Globus pallidus (tissue), 1 donor: ENCODE results near the gene ATG3.
A peak's percentile ranks its signal among the peaks of the same experiment; 100 is the strongest.
"Not testable (repeated sequence)": the region's sequence is repeated elsewhere in the genome, so short reads cannot be mapped to it uniquely, and the experiment has no call there.

ENCODE experiments used
- DNase-seq: peaks from one replicate; pipeline ENCODE4 v3.0.0-alpha.2; 2015; ENCODE audit warnings: low spot score

ATG3 gene

DNA sequence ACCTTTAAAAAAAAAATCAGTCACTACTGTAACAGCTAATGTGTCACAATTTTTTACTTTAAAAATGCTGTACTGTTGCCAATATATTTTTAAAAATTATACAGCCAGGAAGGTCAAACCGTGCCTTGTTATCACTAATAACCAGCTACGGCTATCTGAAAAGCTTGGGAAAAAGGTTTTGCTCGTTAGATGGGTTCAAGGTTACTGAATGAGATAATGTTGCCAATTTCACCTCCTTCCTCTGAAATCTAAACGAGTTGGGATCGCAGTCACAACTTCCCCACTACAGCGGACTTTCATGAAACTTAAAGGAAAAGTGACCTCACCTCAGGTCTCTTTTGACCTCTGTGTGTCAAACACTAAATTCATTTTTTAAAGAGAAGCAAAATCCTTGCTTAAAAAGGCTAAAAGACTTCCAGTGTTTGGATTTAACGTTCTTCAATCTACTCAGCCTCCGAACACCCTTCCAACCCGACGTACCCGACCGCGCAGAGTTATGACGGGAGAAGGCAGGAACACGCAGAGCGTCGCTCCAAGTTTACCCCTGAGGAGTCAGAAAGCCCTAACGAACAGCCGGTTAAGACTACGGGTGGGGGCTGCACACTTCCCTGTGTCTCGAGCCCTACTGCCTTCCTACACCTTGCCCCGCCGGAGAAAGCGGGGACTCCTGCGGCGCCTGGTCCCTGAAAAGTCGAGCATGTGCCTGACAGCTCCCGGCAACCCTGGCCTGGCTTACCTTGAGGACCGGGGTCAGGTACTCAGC, 860 bp downstream of the ATG3 start:
- peak; percentile 49 for DNase-seq

DNA sequence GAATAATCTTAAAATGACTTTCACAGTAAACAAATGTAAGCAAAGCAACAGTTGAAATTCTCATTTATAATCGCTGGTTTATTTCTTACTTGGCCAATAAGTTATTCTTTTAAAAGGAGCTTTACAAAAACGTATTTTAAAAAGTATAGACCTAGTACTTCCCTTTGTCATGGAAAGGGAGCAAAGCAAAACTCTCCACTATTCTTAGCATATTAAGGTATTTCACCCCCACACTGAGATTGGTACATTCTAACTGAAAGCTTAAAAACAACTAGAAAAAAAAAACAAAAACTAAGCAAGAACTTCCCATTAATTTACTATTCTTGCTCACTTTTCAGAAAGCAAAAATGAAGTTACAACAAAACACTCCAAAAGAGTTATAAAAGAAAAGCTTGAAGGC, 1.5 kb downstream of the ATG3 start:
- no peak for DNase-seq

DNA sequence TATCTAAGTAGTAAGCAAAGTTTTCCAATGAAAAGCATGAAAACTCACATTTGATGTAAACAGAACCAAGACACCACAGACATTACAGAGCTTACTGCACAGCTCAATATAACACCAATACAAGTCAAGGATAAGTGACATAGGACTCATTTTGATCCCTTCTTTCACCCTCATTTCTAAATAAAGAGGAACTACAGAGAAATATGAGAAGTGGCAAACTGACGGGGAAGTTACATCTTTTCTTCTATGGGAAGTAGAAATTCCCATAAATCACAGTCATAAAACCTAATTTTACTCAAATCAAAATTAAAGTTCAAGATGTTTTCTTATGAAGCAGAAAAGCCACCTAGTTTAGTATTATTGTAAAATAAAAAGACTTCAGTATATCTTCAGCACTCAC, 3.8 kb downstream of the ATG3 start:
- DNase-seq: no peak

DNA sequence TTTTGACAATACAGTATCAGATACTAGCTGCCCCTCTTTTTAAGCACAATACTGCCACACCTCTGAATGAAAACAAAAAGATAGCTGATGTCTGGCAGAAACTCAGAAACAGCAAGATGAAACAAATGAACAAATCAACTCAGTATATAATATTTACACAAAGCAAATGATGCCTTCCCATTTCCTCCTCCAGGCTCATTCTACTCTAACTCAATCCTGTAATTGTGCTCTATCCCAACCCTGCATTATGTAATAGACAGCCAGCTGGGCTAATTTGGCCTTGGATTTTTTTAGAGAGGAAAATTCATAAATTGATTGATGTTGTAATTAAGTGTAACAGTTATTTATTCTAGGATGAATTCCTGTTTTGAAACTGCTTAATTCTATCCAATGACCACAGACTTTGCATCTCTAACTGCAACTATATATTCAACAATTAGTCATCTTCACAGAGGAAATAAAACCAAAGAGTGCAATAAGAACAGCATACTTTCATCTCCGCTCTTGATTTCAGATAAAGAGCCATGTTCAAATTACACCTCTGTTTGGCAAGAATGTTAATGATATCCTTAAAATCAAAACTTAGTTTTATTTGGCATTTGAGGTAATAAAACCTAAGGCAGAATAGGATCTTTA, 6.1 kb downstream of the ATG3 start:
- DNase-seq: peak; percentile 34

DNA sequence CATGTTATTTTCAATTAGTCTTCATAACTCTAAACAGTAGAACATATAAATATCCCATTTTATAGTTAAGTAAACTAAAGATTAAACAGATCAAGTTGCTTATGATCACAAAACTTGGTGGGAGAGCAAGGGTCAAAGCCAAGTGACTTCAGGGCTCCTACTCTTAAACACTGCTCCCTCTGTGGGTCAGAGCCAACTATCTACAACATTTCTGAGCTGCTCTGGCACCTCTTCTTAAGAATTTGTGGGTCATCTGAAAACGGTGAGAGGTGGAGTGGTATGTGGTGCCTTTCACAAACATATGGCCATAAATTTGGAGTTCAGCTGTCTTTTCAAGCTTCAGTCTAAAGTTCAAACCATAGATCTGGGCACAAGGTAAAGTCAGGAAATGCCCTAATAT, 10.9 kb downstream of the ATG3 start:
- DNase-seq: no peak

DNA sequence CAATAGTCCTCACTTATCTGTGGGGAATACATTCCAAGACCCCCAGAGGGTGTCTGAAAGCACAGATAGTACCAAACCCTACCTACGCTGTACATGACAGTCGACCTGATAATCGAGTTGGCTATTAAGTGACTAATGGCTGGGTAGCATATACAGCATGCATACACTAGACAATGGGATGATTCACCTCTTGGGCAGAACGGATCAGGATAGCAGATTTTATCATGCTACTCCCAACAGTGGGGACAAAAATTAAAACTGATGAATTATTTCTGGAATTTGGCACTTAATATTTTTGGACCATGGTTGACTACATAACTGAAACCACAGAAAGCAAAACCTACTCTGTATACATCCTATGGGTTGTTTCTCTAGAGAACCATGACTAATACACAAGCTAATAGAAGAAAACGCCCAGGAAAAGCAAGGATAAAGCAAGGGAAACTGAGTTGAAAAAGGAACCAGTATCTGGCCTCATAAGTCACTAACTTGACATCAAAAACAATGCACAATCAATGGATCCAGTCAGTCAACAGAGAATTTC, 15.5 kb downstream of the ATG3 start:
- DNase-seq: no peak

DNA sequence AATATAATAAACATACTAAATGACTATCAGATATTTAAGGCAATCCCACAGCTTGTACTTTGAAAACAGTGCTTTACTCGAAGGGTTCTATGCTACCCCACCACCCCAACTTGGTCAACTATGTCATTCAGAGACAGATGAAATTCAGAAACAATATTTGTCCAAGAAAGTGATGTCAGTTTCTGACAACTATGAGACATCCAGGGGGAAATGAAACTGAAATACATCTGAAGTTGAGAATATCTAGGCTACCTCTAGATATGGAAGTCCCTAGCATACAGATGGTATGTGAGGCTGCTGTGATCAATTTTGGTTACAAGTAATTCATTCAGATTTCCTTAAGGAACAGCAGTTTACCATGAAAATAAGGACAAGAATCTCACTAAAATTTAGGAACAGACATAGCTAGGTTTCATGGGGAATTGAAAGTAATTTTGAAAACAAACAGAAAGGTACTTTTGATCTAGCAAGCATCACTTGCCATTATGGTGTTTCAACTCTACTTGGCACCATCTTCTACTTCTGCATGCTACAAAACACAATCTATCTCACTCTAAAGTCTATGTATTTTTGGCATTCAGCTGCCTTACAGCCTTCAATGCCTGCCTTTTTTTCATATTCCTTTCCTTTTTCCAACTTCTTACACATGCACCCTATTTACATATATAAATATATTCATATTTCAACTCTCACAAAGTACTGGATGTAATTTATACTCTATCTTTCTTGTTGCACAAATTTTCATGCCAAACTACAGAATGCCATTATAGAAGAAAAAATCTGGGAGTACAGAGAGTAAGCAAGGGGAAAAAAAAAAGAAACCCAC, 21.7 kb downstream of the ATG3 start:
- DNase-seq: no peak

DNA sequence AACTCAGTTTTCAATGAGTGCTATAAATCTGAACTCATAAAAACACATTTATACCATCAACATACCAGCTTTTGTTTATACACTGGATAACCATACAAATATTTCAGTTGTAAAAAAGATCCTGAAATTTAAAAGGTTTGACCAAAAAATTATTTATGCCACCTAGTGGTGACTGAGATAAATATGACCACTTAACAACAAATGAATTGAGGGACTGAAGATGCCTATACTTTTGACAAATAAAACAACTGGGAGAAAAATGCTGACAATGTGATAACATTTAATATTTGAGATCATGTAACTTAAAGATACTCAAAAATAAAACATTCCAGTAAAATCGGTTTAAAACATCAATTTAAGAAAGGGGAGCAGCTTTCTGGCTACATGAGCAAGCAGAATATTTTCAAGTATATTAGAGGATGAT, 30.4 kb downstream of the ATG3 start:
- no peak for DNase-seq

DNA sequence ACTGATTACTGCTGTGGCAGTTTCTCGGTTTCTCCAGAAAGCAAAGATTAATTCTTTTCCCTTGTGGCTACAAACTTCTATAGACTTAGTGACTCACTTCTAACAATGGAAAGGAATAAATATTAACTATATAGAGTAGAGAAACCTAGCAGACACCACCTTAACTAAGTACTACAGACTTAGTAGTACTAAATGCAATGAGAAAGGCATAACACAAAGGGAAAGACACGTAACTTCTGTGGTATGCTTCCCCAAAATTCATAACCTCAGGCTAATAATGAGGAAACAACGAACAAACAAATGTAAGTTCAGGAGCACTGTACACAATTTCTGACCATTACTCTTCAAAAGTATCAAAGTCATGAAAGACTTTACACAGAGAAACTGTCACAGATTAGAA, 31.2 kb downstream of the ATG3 start:
- DNase-seq: no peak

DNA sequence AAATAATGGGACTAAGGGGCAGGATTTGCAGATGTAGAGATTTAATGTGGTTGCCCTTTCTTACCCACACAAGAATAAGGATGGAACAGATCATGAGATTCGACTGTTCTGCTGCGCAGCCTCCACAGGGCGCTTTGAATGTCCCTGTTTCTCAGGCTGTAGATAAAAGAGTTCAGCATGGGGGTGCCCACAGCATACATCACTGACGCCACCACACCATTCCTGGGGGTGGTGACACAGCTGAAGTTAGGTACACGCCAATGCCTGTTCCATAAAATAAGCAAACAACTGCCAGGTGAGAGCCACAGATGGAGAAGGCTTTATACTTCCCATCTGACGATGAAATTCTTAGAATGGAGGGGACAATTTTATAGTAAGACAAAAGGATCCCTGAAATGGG, 37.6 kb downstream of the ATG3 start:
- not testable (repeated sequence) for DNase-seq

DNA sequence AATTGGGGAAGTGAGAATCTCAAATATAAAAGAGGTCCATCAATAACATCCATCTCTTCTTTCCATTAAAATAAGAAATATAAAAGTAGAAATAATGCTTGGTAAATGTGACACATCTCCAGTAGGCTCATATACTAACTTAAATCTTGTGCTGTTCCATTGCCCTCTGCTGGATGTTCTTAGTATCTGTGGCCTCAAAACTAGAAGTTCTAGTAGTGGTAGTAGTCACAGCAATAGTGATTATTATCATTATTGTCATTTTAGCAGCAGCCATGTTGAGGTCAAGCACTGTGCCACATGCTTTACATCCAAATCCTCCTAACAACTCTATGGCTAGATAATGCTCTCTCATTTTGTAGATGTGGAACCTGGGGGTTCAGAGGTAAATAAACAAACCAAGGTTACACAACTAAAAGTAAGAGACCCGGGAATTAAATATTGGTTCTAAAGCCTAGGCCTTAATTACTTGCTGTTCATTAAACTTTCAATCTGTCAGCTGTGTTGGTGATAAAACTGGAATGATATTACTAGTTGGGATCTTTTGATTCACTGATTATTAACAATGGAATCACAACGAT, 42.2 kb downstream of the ATG3 start:
- DNase-seq: peak; percentile 81

DNA sequence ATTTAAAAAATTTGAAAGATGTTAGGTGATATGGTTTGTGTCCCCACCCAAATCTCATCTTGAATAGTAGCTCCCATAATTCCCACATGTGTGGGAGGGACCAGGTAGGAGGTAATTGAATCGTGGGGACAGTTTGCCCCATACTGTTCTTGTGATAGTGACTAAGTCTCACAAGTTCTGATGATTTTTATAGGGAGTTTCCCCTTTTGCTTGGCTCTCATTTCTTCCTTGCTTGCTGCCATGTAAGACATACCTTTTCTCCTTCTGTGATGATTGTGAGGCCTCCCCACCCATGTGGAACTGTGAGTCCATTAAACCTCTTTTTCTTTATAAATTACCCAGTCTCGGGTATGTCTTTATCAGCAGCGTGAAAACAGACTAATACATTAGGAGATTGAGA, 42.8 kb downstream of the ATG3 start:
- DNase-seq: not testable (repeated sequence)

DNA sequence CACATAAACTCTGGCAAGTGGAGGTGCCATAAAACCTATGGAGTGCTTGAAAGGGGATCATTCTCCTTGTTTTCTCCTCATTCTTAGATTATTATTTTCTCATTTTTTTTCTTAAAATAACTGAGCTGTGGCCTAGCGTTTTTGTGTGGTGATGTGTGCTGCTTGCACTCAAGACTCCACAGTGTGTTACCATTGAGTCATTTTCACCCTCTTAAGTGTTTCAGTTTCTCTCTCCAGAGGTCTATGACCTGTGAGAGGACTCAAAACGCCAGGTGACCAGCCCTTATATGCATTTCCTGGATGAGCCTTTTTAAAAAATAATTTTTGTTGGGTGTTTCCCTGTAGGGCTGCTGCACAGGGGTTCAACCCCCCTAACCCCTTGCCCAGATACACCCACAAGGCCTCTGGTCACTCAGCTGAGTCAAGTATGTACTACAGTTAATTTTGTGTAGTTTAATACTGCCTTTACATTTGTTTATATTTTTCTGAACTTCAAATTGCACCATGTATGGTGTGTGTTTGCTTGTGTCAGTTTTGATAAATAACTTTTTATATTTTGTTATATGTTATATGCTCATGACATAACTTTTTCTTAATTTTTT, 47.1 kb downstream of the ATG3 start:
- no peak for DNase-seq

DNA sequence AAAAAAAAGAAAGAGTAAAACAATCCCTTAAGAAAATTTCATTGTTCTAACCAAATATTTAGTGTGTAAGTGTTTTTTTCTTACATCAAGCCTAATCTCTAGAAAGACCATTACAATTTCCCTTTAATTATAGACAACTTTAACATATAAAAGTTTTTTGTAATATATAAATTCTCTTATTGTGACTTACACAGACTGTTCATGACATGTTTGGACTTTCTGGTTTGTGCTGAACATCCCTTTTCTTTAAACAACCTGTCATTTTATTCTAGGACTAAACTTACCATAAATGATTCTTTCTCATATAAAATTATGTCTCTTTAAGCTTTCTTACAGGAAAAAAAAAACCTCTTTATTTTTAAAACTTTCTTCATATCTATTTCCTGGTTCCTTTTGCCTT, 49.4 kb downstream of the ATG3 start:
- DNase-seq: no peak

DNA sequence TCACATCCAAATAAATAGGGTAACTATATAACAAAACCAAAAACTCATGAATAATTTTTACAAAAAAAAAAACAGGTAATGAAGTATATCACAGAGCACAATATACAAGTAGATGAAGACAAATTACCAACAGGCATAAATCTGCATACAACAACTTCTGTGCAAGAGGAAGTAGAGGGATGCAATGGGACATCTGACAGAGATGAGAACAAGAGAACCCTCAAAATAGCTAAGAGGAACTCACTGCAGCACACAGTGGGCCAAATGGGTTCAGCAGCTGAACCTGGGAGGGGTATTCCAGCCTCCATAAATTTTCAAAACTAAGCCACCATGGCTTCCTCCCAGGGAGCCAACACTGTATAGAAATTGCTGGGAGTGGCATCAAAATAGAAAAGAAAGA, 52.9 kb downstream of the ATG3 start:
- DNase-seq: no peak

DNA sequence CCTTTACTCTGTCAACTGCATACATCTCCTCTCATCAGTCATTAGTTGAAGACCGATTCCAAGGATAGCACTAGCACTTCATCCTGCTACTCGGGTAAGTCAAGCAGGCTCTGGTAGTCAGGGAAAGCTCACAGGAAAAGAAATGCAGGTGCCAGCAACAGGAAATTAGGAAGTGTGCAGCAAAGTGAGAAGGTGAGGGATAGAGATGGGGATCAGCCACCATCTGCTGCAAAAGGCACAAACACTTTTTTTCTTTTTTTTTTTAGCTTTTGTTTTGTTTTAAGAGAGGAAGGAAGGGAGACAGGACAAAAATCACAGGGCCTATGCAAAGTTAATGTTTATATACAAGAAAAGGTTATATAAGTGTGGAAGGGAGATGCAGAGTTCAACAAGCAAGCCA, 53.5 kb downstream of the ATG3 start:
- no peak for DNase-seq

DNA sequence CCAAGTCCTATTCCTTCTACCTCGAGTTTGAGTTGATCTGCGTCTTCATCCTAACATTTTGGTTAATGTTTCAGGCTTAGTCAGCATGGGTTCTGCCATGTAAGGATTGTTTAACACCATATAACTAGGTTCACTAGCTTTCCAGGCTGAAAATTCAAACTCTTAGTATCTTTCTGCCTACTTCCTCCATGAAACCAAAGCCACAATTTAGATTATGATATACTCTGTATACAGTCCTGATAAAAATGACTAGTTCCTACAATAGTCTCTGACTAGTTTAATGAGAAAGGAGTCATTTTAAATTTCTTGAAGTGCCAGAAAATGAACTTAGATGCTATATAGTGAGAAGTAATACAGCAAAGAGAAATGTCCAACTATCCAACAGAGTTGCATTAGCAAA, 55.9 kb downstream of the ATG3 start:
- no peak for DNase-seq

DNA sequence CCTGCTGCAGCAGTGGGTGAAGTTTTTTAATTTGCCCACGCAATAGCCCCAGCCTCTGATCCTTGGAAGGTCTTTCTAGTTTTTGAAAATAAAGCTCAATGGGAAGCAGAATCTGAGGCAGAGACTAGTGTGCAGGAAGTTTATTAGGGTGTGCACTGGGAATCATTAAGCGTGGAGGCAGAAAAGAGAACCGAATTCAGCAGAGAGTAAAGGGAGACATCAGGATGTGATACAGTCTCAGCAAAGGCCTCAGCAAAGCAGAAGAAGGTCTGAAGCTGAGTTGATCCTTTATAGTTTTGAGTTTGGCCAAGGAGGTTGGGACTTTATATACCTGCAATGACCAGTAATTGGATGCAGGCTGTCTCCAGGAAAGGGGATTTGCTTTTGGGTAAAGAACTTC, 57.6 kb downstream of the ATG3 start:
- no peak for DNase-seq

DNA sequence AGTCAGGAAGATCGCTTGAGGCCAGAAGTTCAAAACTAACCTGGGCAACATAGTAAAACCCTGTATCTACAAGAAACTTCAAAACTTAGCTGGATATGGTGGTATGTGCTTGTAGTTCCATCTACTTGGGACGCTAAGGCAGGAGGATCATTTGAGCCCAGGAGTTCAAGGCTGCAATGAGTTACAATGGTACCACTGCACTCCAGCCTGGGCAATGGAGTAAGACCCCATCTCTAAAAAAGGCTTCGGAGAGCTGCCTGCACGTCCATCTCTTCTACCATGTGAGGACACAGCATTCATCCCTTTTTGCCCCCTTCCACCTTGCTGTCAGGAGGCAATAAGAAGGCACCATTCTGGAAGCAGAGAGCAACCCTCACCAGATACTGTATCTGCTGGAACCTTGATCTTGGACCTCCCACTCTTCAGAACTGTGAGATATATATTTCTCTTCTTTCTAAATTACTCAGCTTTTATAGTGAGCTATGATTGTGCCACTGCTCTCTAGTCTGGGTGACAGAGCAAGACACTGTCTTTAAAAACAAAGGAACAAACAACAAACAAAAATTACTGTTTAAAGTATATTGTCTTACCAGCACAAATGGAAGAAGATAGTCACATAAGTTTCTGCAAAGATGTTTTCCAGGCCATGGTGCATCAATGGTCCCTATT, 58.3 kb downstream of the ATG3 start:
- no peak for DNase-seq

DNA sequence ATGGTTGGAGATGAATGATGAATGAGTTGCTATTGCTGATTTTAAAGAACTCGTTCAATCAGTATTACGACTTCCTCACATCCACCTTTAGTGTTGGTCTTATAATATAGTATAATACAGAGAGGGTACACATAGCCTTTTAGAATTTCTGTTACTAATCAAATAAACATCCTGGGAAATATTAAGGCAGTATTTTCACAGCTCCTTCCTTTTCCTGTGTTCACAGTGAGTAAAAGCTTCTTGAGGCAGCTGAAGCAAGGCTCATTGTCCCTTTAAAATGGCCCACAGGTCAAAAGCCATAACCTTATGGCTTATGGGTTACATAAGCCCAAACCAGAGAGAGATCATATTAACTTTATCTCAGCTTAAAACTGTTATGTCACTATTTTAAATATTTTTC, 61.1 kb downstream of the ATG3 start:
- DNase-seq: no peak

DNA sequence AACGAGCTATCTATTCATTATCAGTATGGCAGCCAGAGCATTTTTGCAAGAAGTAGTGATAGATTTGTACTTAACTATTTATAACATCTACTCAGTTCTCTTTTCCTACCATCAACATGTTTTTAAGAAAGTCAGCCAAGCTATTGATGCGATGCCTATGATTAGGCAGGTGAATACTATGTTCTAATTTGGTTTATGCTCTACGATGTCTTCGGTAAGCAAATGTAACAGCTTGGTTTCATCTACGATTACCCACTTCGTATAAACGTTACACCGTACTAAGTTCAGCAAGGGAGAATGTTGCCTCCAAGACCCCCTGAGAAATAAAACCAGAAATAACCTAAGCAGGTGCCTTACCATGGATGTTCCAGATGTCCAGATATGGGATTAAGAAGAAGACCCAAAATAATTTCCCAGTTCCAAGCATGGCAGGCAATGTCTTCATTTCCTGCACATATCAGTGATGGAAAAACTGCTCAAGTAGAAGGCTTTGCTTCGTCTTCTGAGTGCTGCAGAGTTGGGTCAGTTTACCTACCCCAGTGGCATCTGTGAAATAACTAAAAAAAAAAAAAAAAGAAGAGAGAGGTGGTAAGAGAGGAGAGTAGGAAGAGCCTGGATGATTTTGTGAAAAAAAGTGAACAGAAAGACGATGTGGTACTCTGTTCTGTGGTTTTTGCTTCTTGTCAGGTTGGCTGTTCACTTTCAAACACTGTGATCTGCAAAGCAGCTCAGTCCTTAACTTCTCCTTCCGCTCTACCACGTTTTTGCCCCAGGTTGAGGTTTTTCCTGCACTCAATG, 62.6 kb downstream of the ATG3 start, which contains the start of gene BTLA:
BTLA (minus strand) TSS at position 559 of the 798 bp plus-strand sequence; CDS start at position 445, 114 bp downstream.
- DNase-seq: no peak
